GM18909 (cell line): Measurements from ENCODE around the gene MUTYH.
"Not testable (repeated sequence)": the region's sequence is repeated elsewhere in the genome, so short reads cannot be mapped to it uniquely, and the experiment has no call there.

ENCODE experiments used
- ATAC-seq: cut with Tn5 transposase; IDR thresholded peaks from one replicate; pipeline ENCODE4 v1.9.1; 2021; ENCODE audit warnings: mild to moderate bottlenecking; ENCODE audit not compliant: unreplicated experiment, poor library complexity

Gene MUTYH

DNA sequence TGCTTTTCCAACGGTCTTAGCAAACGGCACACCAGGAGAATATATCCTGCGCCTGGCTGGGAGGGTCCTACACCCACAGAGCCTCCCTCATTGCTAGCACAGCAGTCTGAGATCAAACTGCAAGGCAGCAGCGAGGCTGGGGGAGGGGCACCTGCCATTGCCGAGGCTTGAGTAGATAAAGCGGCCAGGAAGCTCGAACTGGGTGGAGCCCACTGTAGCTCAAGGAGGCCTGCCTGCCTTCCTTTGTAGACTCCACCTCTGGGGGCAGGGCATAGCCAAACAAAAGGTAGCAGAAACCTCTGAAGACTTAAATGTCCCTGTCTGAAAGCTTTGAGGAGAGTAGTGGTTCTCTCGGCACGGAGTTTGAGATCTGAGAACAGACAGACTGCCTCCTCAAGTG, 55.4 kb downstream of the MUTYH start:
- ATAC-seq = not testable (repeated sequence)

GRCh38 chr1:45282351-45282750, 57.9 kb downstream of the MUTYH start:
- ATAC-seq = no peak
